Activated naive CD8-positive, alpha-beta T cell treated with anti-CD3 and anti-CD28 coated beads, Interleukin-2, amount 50 U/mL, for 24 hours (primary cell): Measurements from ENCODE around the gene L2HGDH.
"Not testable (repeated sequence)": the region's sequence is repeated elsewhere in the genome, so short reads cannot be mapped to it uniquely, and the experiment has no call there.

ENCODE experiments used
- ATAC-seq: fragments of 150-1000 bp; cut with Tn5 transposase; one replicate; pipeline ENCODE4 v1.10.0; 2021
- DNase-seq: peaks from one replicate; pipeline ENCODE4 v3.0.0; 2021
- H3K27ac Mint-ChIP-seq: one replicate; pipeline ENCODE4 v1.8.0; 2021; ENCODE audit warnings: mild to moderate bottlenecking, mixed read lengths
- H3K27me3 Mint-ChIP-seq: one replicate; pipeline ENCODE4 v1.8.0; 2021; ENCODE audit warnings: mixed read lengths
- H3K36me3 Mint-ChIP-seq: one replicate; pipeline ENCODE4 v1.8.0; 2021; ENCODE audit warnings: low read depth, mixed read lengths
- H3K4me1 Mint-ChIP-seq: one replicate; pipeline ENCODE4 v1.8.0; 2021; ENCODE audit warnings: mixed read lengths
- H3K4me3 Mint-ChIP-seq: one replicate; pipeline ENCODE4 v1.8.0; 2021; ENCODE audit warnings: mild to moderate bottlenecking, moderate library complexity, mixed read lengths
- H3K9me3 Mint-ChIP-seq: one replicate; pipeline ENCODE4 v1.8.0; 2021; ENCODE audit warnings: mixed read lengths

The L2HGDH gene

DNA sequence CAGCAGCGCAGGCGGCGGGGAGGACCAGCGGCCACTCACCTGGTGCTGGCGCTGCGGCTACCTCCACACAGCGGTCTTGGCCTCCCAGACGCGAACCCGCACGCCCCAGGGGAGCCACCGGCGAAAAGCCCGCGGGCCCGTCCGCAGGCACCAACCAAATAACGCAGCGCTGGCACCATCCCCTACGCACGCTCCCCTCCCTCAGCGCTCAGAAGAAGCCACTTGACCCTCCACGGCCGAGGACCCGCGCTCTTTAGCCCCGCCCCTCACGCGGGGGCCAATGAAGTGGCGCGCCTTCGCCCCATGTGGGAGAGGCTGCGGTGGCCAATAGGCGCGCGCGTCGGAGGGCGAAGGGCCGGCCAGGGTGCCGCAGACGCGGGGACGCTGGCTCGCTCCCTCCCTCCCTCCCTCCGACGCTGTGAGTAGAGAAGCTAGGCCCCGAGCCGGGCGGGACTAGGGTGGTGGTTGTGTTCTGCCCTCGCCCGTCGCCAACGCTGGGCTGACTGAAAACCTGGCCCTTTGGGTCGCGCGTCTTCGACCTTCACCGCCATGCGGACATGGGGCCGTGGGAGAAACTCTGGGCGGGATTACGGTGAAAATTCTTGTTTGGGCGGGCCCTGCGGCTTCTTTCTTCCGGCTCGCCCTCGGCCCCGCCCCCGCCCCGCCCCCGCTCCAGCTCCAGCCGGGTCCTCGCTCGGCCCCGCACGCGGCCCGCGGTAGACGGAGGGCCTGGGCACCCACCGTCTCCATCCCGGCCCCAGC, at the start of gene L2HGDH, which contains the start of gene DMAC2L:
L2HGDH (minus strand) TSS at position 258 of the 762 bp plus-strand sequence; CDS start at position 179, 79 bp downstream.
DMAC2L (plus strand) TSS at position 353 of the 762 bp plus-strand sequence. CDS start 9,164 bp downstream, outside the sequence.
- H3K9me3 Mint-ChIP-seq: peaks cover 5% of the 10 kb centered on the region

DNA sequence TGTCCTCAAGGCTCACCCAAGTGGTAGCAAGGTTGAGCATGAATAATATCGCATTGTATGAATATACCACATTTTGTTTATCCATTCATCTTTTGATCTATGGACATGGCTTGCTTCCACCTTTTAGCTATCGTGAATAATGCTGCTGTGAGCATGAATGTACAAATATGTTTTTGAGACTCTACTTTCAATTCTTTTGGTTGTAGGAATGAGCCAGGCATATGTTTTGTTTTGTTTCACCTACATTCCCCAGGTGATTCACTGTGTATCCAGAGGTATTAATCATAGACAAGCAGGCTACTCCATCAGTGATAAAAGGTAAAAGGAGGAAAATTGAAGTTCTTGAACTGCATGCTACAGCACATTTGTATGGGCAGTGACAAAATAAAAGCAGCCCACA, 48.8 kb upstream of the L2HGDH start:
- H3K36me3 Mint-ChIP-seq: peaks cover 13% of the 10 kb centered on the region
- no peaks in the 10 kb centered on the region for H3K27me3 Mint-ChIP-seq
- ATAC-seq (no peak), DNase-seq (no peak)
- H3K27ac Mint-ChIP-seq: no peak overlapping the region
- H3K4me1 Mint-ChIP-seq: peaks cover 18% of the 10 kb centered on the region
- peaks cover 4% of the 10 kb centered on the region for H3K9me3 Mint-ChIP-seq
- no peak overlapping the region for H3K4me3 Mint-ChIP-seq

More for the DNA sequence above, at the start of gene L2HGDH, which contains the start of gene DMAC2L:
- H3K4me1 Mint-ChIP-seq: peaks cover 41% of the 10 kb centered on the region
- DNase-seq (peak; percentile 91), ATAC-seq (peak; percentile 96)
- peak within 1 kb of the TSS; percentile 88 for H3K4me3 Mint-ChIP-seq
- H3K36me3 Mint-ChIP-seq: peaks cover 21% of the 10 kb centered on the region
- H3K27ac Mint-ChIP-seq: peak within 1 kb of the TSS; percentile 96
- no peaks in the 10 kb centered on the region for H3K27me3 Mint-ChIP-seq

DNA sequence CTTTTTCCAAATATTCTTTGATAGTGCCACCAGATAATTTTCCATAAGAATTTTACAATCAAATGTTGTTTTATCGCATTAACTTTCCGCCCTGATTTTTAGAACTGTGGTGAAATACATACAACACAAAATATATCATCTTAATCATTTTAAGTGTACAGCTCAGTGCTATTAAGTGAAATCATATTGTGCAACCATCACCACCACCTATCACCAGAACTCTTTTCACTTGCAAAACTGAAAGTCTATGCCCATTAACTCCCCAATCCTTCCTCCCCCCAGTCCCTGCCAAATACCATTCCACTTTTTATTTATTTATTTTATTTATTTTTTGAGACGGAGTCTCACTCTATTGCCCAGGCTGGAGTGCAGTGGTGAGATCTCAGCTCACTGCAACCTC, 48.1 kb upstream of the L2HGDH start:
- DNase-seq: no peak
- ATAC-seq: no peak
- H3K4me1 Mint-ChIP-seq: peaks cover 21% of the 10 kb centered on the region
- no peaks in the 10 kb centered on the region for H3K27me3 Mint-ChIP-seq
- H3K36me3 Mint-ChIP-seq: peaks cover 13% of the 10 kb centered on the region
- H3K9me3 Mint-ChIP-seq: peaks cover 4% of the 10 kb centered on the region
- H3K4me3 Mint-ChIP-seq: no peak overlapping the region
- no peak overlapping the region for H3K27ac Mint-ChIP-seq

GRCh38 chr14:50359631-50360030, 47.6 kb upstream of the L2HGDH start:
- Mint-ChIP-seq H3K4me3 (no peak overlapping the region), H3K27me3 (no peaks in the 10 kb centered on the region), H3K36me3 (peaks cover 13% of the 10 kb centered on the region), H3K27ac (no peak overlapping the region), H3K4me1 (peaks cover 21% of the 10 kb centered on the region), H3K9me3 (peaks cover 4% of the 10 kb centered on the region)
- DNase-seq (no peak), ATAC-seq (no peak)

DNA sequence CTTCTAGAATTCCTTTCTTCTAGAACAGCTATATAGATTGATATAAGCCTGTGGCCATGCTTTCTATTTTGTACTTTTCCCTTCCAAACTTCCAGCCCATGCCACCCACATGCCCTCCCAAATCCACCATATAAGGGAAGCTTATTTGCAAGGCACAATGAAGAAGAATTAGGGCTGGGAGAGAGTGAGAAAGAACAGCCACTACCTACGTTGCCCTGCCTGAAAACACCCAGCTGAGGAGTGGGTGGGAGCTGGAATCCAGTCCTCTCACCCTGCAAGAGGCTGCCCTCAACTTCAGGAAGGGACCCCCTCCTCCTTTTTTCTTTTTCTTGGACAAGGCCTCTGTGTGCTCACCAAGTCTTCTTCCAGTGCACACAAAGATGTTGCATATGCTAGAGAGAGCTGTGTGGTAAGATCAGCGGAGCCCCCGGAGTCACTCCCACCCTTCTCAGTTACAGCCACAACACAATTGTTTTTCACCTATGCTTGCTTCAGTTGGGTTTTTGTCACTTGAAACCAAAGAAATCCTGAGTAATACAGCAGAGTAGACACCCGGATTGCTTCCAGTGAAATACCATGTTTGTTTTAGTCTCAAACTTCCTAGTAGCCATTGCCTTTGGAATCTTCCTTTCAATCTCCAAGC, 45.8 kb upstream of the L2HGDH start:
- H3K27ac Mint-ChIP-seq: no peak overlapping the region
- ATAC-seq: no peak
- H3K9me3 Mint-ChIP-seq: peaks cover 4% of the 10 kb centered on the region
- H3K4me3 Mint-ChIP-seq: no peak overlapping the region
- peaks cover 13% of the 10 kb centered on the region for H3K36me3 Mint-ChIP-seq
- H3K27me3 Mint-ChIP-seq: no peaks in the 10 kb centered on the region
- DNase-seq: no peak
- H3K4me1 Mint-ChIP-seq: peaks cover 10% of the 10 kb centered on the region

DNA sequence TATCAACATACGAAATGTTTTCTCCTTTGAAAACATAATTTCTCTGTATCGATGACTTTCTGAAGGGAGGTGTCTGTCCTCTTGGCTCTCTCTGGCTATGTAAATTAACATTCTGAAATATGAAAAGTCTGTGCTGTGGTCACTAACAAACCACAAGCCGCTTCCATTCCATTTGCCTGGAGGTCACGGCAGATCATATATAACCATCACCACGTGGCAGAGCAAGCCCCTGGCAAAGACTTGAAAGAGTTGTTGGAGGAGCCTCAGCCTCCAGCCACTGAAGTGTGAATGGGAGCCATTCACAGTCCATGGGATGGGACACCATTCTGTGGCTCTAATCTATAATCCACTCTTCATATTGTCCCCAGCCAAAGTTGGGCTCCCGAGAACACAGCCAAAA, 45.1 kb upstream of the L2HGDH start:
- ATAC-seq: no peak
- peaks cover 4% of the 10 kb centered on the region for H3K4me1 Mint-ChIP-seq
- no peak overlapping the region for H3K4me3 Mint-ChIP-seq
- H3K9me3 Mint-ChIP-seq: no peaks in the 10 kb centered on the region
- H3K36me3 Mint-ChIP-seq: peaks cover 13% of the 10 kb centered on the region
- H3K27ac Mint-ChIP-seq: no peak overlapping the region
- no peak for DNase-seq
- no peaks in the 10 kb centered on the region for H3K27me3 Mint-ChIP-seq

DNA sequence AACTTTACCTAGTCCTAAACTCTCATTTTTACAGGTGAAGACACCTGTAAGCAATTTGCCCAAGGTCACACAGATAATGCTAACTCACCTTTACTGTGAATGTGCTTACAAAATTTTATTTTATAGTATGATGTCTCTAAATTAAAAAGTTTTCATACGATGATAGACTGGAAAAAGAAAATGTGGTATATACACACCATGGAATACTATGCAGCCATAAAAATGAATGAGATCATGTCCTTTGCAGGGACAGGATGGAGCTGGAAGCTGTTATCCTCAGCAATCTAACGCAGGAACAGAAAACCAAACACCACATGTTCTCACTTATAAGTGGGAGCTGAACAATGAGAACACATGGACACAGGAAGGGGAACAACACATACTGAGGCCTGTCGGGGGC, 44.3 kb upstream of the L2HGDH start:
- ATAC-seq, DNase-seq, H3K27ac Mint-ChIP-seq, H3K4me1 Mint-ChIP-seq, H3K9me3 Mint-ChIP-seq, H3K4me3 Mint-ChIP-seq, H3K27me3 Mint-ChIP-seq: not testable (repeated sequence)
- peaks cover 13% of the 10 kb centered on the region for H3K36me3 Mint-ChIP-seq

- Mint-ChIP-seq H3K27me3 (no peaks in the 10 kb centered on the region), H3K4me3 (no peak overlapping the region), H3K4me1 (peaks cover 4% of the 10 kb centered on the region), H3K9me3 (no peaks in the 10 kb centered on the region), H3K27ac (no peak overlapping the region), H3K36me3 (peaks cover 13% of the 10 kb centered on the region)
- ATAC-seq: no peak
- no peak for DNase-seq
Observed at GRCh38 chr14:50355692-50356091, 43.7 kb upstream of the L2HGDH start.

DNA sequence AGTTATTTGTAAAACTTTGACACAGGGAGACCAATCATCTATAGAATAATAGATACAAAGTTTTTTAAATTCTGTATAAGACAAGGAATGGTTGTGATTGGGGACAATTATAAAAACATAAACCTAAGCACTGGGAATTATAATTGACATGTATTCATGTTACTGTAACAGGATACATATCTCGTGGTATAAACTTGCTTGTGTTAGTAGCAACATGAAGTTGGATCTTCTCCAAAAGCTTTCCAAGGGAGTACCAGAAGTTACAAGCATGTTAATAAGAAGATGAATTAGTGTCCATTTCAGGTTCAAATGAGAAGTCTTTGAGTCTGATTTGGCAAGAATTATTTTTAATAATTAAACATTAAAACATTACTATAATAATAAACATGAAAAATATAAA, 42.5 kb upstream of the L2HGDH start:
- Mint-ChIP-seq H3K9me3 (no peaks in the 10 kb centered on the region), H3K27ac (no peak overlapping the region), H3K4me3 (no peak overlapping the region), H3K4me1 (peaks cover 4% of the 10 kb centered on the region), H3K36me3 (peaks cover 13% of the 10 kb centered on the region), H3K27me3 (no peaks in the 10 kb centered on the region)
- ATAC-seq (no peak), DNase-seq (no peak)

DNA sequence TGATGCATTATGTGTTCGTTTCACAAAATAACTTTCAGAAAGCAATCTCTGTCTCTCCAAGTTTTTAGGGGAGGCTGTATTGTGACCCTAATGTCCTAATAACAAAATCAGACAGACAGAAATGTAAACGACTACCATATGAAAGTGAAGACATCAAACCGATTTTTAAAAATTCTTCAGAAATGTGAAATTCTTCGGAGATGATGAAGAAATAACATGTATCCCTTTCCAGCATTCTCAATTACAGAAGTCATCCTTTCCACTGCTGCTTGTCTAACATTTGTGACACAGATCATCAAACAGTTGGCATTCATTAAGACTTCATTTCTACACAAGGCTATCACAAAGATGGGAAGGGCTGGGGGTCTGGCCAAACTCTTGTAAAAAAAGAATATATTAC, 41.1 kb upstream of the L2HGDH start:
- ATAC-seq (no peak), DNase-seq (no peak)
- Mint-ChIP-seq H3K27me3 (no peaks in the 10 kb centered on the region), H3K9me3 (no peaks in the 10 kb centered on the region), H3K27ac (no peak overlapping the region), H3K4me1 (peaks cover 4% of the 10 kb centered on the region), H3K36me3 (peaks cover 10% of the 10 kb centered on the region), H3K4me3 (no peak overlapping the region)

- Mint-ChIP-seq H3K36me3 (peaks cover 9% of the 10 kb centered on the region), H3K27ac (no peak overlapping the region), H3K27me3 (no peaks in the 10 kb centered on the region), H3K4me3 (no peak overlapping the region), H3K9me3 (no peaks in the 10 kb centered on the region), H3K4me1 (peaks cover 4% of the 10 kb centered on the region)
- DNase-seq: no peak
- ATAC-seq: no peak
Observed at GRCh38 chr14:50352584-50352983, 40.6 kb upstream of the L2HGDH start.

GRCh38 chr14:50350975-50351374, 38.9 kb upstream of the L2HGDH start:
- ATAC-seq (no peak), DNase-seq (no peak)
- Mint-ChIP-seq H3K27ac (no peak overlapping the region), H3K4me3 (no peak overlapping the region), H3K36me3 (no peaks in the 10 kb centered on the region), H3K4me1 (peaks cover 6% of the 10 kb centered on the region), H3K9me3 (no peaks in the 10 kb centered on the region), H3K27me3 (no peaks in the 10 kb centered on the region)

DNA sequence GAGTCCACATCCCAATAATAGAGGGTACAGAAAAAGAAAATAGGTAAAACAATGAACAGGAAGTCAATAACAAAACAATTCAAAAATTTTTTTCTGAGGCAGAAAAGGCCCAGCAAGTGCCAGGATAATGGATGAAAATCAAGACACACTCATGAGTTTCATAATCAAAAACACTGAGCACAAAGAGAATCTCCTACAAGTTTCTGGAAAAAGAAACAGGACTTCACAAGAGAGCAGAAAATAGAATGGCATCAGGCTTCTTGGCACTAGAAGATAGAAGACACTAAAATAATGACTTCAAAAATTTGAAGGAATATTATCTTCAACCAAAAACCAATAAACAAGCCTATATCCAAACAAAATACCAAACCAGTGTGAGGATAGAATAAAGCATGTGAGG, 36.9 kb upstream of the L2HGDH start:
- Mint-ChIP-seq H3K9me3 (no peaks in the 10 kb centered on the region), H3K27ac (no peak overlapping the region), H3K4me1 (peaks cover 14% of the 10 kb centered on the region), H3K4me3 (no peak overlapping the region), H3K36me3 (peaks cover 1% of the 10 kb centered on the region), H3K27me3 (no peaks in the 10 kb centered on the region)
- no peak for ATAC-seq
- no peak for DNase-seq

DNA sequence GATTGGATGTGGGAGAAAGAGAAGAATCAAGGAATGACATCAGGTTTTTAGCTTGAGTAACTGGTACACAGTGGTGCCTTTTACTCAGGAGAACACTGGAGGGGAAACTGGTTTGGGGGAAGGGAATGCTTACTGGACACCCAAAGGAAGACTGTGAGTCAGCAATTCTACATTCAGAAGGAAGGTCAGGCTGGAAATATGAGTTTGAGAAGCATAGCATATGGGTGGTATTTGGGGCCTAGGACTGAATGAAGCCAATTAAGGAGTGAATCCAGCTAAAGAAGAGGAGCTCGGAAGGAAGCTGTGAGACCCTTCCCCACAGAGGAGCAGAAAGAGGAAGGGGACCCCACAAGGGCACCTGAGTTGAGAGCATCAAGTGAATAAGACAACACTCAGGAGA, 35.5 kb upstream of the L2HGDH start:
- no peaks in the 10 kb centered on the region for H3K27me3 Mint-ChIP-seq
- H3K9me3 Mint-ChIP-seq: no peaks in the 10 kb centered on the region
- H3K4me1 Mint-ChIP-seq: peaks cover 28% of the 10 kb centered on the region
- H3K27ac Mint-ChIP-seq: no peak overlapping the region
- peaks cover 1% of the 10 kb centered on the region for H3K36me3 Mint-ChIP-seq
- DNase-seq: no peak
- H3K4me3 Mint-ChIP-seq: no peak overlapping the region
- ATAC-seq: no peak

GRCh38 chr14:50345846-50346422, 33.9 kb upstream of the L2HGDH start:
- Mint-ChIP-seq H3K27me3 (no peaks in the 10 kb centered on the region), H3K4me1 (peaks cover 31% of the 10 kb centered on the region)

More at GRCh38 chr14:50345846-50346422, 33.9 kb upstream of the L2HGDH start:
- Mint-ChIP-seq H3K36me3 (peaks cover 1% of the 10 kb centered on the region), H3K9me3 (no peaks in the 10 kb centered on the region), H3K27ac (no peak overlapping the region), H3K4me3 (no peak overlapping the region)
- DNase-seq: no peak
- ATAC-seq: no peak
